T-helper 1 cell treated with Interleukin-12 subunit alpha and Interleukin-12 subunit beta and Interleukin-4 antibody, amounts not matched to agents 30 μg/mL and 1 μg/mL, for 36 hours (primary cell): ENCODE measurements around the gene DCP1B.

Experiments
- H3K27ac Mint-ChIP-seq: one replicate; pipeline ENCODE4 v1.8.0; 2021; ENCODE audit warnings: mild to moderate bottlenecking, mixed read lengths
- H3K27me3 Mint-ChIP-seq: one replicate; pipeline ENCODE4 v1.8.0; 2021; ENCODE audit warnings: low read depth, mixed read lengths
- H3K36me3 Mint-ChIP-seq: one replicate; pipeline ENCODE4 v1.8.0; 2021; ENCODE audit warnings: low read depth, mixed read lengths
- H3K4me1 Mint-ChIP-seq: one replicate; pipeline ENCODE4 v1.8.0; 2021; ENCODE audit warnings: low read depth, mixed read lengths
- H3K4me3 Mint-ChIP-seq: one replicate; pipeline ENCODE4 v1.8.0; 2021; ENCODE audit warnings: mild to moderate bottlenecking, moderate library complexity, mixed read lengths
- H3K9me3 Mint-ChIP-seq: one replicate; pipeline ENCODE4 v1.8.0; 2021; ENCODE audit warnings: mixed read lengths

The DCP1B gene

GRCh38 chr12:2032506-2032905 lies 28.2 kb upstream of the DCP1B start:
- no peak overlapping the region for H3K27ac Mint-ChIP-seq
- peaks cover 1% of the 10 kb centered on the region for H3K36me3 Mint-ChIP-seq
- H3K4me1 Mint-ChIP-seq, result peaks cover 8% of the 10 kb centered on the region
- peaks cover 45% of the 10 kb centered on the region for H3K27me3 Mint-ChIP-seq
- H3K9me3 Mint-ChIP-seq, result no peaks in the 10 kb centered on the region
- H3K4me3 Mint-ChIP-seq, result no peak overlapping the region

DNA sequence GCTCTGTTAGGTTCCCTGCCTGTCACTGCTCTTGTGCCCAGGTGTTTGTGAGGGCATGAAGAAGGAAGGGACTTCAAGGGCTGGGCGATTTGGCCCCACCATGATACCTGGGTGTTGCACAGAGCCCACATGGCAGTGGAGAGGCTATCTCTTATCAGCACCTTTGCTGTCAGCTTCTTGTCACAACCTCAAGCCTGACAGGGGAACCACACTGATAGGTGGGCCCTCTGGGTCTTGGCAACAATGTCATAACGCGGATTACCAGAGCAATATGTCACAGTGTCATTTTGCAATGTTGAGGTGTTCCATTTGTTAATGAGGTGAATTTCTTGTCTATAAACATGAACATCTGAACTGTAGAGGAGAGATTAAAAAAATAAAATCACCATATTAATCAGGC lies 25.6 kb upstream of the DCP1B start:
- no peak overlapping the region for H3K27ac Mint-ChIP-seq
- H3K9me3 Mint-ChIP-seq, result no peaks in the 10 kb centered on the region
- peaks cover 4% of the 10 kb centered on the region for H3K4me1 Mint-ChIP-seq
- H3K27me3 Mint-ChIP-seq, result peaks cover 27% of the 10 kb centered on the region
- no peak overlapping the region for H3K4me3 Mint-ChIP-seq
- H3K36me3 Mint-ChIP-seq, result peaks cover 1% of the 10 kb centered on the region

DNA sequence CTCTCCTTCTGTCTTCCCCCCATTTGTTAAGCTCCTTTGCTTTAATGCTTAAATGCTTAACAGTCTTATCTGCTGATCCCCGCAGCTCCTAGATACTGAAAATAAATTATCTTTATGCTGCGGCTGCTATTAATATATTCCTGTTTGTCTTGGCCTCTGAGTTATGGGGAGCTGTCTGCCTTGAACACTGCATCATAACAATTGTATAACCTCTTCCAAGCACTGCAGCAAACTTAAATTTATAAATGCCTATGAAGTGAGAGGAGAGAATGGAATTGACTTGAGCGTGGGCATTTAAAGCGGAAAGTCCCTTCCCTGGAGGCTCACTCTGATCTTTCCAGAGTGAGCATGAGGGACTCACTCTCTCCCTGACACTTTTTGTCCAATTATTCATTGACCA lies 23.1 kb upstream of the DCP1B start:
- no peaks in the 10 kb centered on the region for H3K36me3 Mint-ChIP-seq
- no peaks in the 10 kb centered on the region for H3K4me1 Mint-ChIP-seq
- peaks cover 19% of the 10 kb centered on the region for H3K27me3 Mint-ChIP-seq
- H3K4me3 Mint-ChIP-seq, result no peak overlapping the region
- no peak overlapping the region for H3K27ac Mint-ChIP-seq
- H3K9me3 Mint-ChIP-seq, result no peaks in the 10 kb centered on the region

DNA sequence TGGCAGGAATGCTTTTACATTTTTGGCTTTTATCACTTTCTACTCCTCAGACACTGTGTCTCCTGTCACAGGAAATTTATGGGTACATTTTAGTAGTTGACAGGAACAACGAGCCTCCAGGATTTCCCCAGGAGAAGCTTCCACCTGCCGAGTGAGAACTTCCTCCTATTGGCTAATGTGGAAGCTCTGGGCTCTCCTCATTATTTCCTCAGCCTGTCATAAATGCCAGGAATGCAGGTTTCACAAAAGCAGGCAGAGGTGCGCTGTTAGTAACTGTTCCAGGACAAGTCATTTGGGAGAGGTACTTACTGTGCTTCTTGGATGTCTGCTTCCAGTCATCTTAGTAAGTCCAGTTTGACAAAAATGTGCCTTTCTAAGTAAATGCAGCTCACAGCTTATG lies 19.1 kb upstream of the DCP1B start:
- H3K9me3 Mint-ChIP-seq, result no peaks in the 10 kb centered on the region
- H3K36me3 Mint-ChIP-seq, result no peaks in the 10 kb centered on the region
- H3K4me1 Mint-ChIP-seq, result no peaks in the 10 kb centered on the region
- H3K4me3 Mint-ChIP-seq, result no peak overlapping the region
- H3K27ac Mint-ChIP-seq, result no peak overlapping the region
- peaks cover 36% of the 10 kb centered on the region for H3K27me3 Mint-ChIP-seq

DNA sequence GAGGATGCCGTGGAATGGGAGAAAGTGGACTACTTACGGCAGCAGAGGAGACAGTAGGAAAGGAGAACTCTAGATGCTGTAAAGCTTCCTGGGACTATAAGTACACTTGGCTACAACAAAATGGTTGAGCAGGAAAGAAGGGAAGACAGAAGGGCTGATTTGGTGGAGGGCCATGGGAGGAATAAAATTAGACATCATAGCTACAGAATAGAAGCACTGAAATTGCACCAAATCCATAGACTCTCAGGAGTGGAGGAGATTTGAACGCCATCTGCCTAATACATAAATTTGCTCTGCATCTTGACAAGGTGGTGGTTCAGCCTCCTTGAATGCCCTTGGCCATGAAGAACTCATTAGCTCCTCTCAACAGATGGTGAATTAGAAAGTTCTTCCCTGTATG lies 16.3 kb upstream of the DCP1B start:
- Mint-ChIP-seq H3K4me3 (no peak overlapping the region), H3K9me3 (no peaks in the 10 kb centered on the region), H3K4me1 (no peaks in the 10 kb centered on the region), H3K27me3 (peaks cover 42% of the 10 kb centered on the region), H3K27ac (no peak overlapping the region), H3K36me3 (no peaks in the 10 kb centered on the region)

GRCh38 chr12:2019126-2019525 lies 14.9 kb upstream of the DCP1B start:
- no peak overlapping the region for H3K4me3 Mint-ChIP-seq
- H3K27ac Mint-ChIP-seq, result no peak overlapping the region
- no peaks in the 10 kb centered on the region for H3K9me3 Mint-ChIP-seq
- no peaks in the 10 kb centered on the region for H3K36me3 Mint-ChIP-seq
- H3K4me1 Mint-ChIP-seq, result no peaks in the 10 kb centered on the region
- peaks cover 34% of the 10 kb centered on the region for H3K27me3 Mint-ChIP-seq

- H3K27me3 Mint-ChIP-seq, result peaks cover 34% of the 10 kb centered on the region
- H3K4me3 Mint-ChIP-seq, result no peak overlapping the region
- no peaks in the 10 kb centered on the region for H3K36me3 Mint-ChIP-seq
- H3K27ac Mint-ChIP-seq, result no peak overlapping the region
- no peaks in the 10 kb centered on the region for H3K9me3 Mint-ChIP-seq
- H3K4me1 Mint-ChIP-seq, result no peaks in the 10 kb centered on the region
Observed at GRCh38 chr12:2018391-2018790, 14.1 kb upstream of the DCP1B start.

DNA sequence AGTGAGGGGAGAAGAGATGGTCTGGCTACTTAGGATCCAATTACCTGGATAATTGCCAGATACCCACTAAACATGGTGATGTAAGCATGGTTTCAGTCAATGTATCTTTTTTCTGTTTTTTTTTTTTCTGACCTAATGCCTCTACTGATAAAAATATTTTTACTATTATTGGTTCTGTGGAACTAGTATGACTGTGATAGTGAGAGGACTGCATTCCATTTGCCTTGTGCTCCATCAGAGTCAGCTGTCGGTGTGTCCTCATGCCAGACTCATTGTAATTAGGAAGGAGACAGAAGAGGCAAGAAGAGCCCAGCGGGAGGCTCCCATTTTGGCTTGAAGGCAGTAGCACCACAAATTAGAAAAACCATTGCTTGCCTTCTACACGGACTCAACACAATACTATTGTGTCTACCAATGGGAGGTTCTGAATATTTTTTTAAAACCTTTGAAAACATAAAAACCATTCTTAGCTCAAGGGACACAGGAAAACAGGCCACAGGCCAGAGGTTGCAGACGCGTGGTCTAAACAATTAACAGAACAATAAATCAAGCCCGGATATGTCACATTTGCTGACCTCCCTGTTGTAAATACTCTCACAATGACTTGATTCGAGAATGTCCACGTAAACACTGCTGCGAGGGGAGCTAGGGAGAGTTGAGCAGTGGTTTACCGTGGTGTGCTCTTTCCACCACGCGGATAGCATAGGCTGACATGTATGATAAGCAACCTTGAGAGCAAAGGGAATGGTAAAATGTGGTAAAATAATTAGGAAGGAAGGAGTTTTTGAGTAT lies 13.5 kb upstream of the DCP1B start:
- no peak overlapping the region for H3K4me3 Mint-ChIP-seq
- no peak overlapping the region for H3K27ac Mint-ChIP-seq
- H3K36me3 Mint-ChIP-seq, result no peaks in the 10 kb centered on the region
- no peaks in the 10 kb centered on the region for H3K9me3 Mint-ChIP-seq
- H3K27me3 Mint-ChIP-seq, result peaks cover 34% of the 10 kb centered on the region
- no peaks in the 10 kb centered on the region for H3K4me1 Mint-ChIP-seq

DNA sequence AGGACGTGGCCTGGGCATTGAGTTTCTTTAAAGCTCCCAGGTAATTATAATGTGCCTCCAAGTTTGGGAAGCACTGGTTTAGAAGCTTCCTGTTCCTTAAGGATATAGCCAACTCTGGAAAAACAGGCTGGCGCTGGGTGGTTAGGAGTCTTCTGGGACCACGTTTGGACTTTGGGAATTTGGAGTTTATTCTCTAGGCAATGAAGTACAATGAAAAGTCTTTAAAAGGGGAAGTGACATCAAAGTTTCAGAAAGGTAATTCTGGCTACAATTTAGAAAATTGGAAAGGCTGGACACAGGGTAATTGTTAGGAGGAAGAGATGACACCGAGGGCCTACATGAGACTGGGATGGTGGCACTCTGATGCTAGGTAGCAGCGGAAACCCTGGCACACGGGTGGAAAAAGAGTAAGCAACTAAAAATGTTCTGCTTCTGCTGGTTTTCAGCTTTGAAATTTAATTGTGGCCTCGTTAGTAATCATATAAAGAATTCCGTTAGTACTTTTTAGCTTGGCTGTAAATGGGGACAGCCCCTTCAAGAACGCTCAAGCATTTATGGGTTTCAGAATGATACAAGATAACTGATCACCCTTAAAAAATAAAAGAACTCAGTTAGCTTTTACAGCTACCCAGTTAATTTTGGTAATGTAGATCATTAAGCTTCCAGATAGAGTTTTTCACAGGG lies 12.7 kb upstream of the DCP1B start:
- peaks cover 31% of the 10 kb centered on the region for H3K27me3 Mint-ChIP-seq
- no peak overlapping the region for H3K4me3 Mint-ChIP-seq
- no peaks in the 10 kb centered on the region for H3K36me3 Mint-ChIP-seq
- no peaks in the 10 kb centered on the region for H3K9me3 Mint-ChIP-seq
- no peak overlapping the region for H3K27ac Mint-ChIP-seq
- no peaks in the 10 kb centered on the region for H3K4me1 Mint-ChIP-seq

GRCh38 chr12:2014231-2014630 lies 10.0 kb upstream of the DCP1B start:
- H3K4me1 Mint-ChIP-seq, result no peaks in the 10 kb centered on the region
- H3K27me3 Mint-ChIP-seq, result peaks cover 28% of the 10 kb centered on the region
- H3K4me3 Mint-ChIP-seq, result no peak overlapping the region
- no peaks in the 10 kb centered on the region for H3K9me3 Mint-ChIP-seq
- H3K27ac Mint-ChIP-seq, result no peak overlapping the region
- H3K36me3 Mint-ChIP-seq, result no peaks in the 10 kb centered on the region

DNA sequence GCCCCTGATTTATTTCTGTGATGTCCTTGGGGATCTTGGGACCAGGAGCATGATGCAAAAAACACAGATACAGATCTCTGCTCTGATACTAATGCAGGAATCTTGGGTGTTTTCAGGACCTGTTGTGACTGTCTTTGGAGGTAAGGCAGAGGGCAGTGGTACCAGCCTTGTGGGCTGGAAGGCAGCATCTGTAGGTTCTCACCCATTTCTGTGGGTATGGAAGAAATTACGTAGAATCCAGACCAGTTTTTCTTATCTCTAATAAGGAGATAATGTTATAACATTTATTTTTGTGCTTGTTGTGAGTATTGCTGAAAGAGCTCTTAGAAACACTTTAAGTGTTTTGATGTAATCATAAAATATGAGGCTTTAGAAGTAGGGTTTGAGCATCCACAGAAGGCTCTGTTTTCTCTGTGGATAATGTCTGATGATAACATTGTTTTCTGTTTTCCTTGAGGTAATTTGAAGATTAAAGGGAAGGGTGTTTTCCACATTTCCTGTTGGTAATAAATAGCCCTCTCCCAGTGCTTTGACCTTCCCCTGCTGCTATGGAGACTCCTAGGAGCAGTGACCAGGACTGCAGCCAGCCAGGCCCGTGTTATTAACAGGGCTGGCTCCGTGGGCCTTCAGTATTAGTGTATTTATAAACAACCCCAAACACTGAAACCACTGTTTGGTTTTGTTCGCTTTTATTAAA lies 9.4 kb upstream of the DCP1B start:
- H3K4me1 Mint-ChIP-seq, result no peaks in the 10 kb centered on the region
- no peak overlapping the region for H3K27ac Mint-ChIP-seq
- H3K4me3 Mint-ChIP-seq, result no peak overlapping the region
- H3K36me3 Mint-ChIP-seq, result no peaks in the 10 kb centered on the region
- peaks cover 24% of the 10 kb centered on the region for H3K27me3 Mint-ChIP-seq
- H3K9me3 Mint-ChIP-seq, result no peaks in the 10 kb centered on the region

DNA sequence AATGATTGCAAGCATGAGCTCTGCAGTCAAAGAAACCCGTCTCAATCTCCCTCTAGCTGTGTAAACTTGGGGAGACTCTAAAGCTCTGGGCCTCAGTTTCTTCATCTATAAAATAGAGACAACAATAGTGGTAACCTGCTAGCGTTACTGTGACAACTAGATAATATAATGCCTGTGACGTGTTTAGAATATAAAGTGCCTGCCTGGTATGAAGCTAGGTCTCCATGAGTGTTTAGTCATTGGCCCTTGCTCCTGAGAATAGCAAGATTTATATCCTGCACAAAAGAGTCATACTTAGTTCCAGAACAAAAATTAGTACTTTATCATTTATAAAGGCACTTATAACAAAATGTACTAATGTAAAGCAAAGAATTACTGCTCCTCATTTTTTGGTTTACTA lies 8.8 kb upstream of the DCP1B start:
- H3K9me3 Mint-ChIP-seq, result no peaks in the 10 kb centered on the region
- no peak overlapping the region for H3K27ac Mint-ChIP-seq
- H3K4me1 Mint-ChIP-seq, result no peaks in the 10 kb centered on the region
- H3K4me3 Mint-ChIP-seq, result no peak overlapping the region
- peaks cover 19% of the 10 kb centered on the region for H3K27me3 Mint-ChIP-seq
- H3K36me3 Mint-ChIP-seq, result no peaks in the 10 kb centered on the region

GRCh38 chr12:2011643-2012607 lies 7.7 kb upstream of the DCP1B start:
- Mint-ChIP-seq H3K27ac (no peak overlapping the region), H3K4me1 (no peaks in the 10 kb centered on the region), H3K4me3 (no peak overlapping the region), H3K27me3 (peaks cover 24% of the 10 kb centered on the region), H3K36me3 (no peaks in the 10 kb centered on the region), H3K9me3 (no peaks in the 10 kb centered on the region)

DNA sequence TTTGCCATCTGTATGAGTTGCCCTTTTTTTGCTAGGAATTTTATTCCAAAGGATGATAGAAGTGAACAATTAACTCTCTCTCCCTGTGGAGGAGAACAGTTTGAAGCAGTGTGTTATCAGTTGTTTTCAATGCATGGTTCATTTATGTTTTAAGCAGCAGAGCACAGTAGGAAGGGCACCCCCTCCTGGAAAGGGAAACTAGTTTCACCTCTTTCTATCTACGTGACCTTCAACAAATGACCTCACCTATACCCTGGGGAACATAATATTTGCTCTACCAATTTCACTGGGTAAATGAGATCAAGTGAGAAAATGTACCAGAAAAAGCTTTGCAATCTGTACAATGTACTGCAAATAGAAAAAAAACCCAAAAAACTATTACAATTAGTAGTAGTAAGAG lies 5.4 kb upstream of the DCP1B start:
- no peaks in the 10 kb centered on the region for H3K9me3 Mint-ChIP-seq
- H3K36me3 Mint-ChIP-seq, result peaks cover under 1% of the 10 kb centered on the region
- H3K27me3 Mint-ChIP-seq, result peaks cover 20% of the 10 kb centered on the region
- no peak overlapping the region for H3K27ac Mint-ChIP-seq
- H3K4me3 Mint-ChIP-seq, result no peak overlapping the region
- peaks cover 3% of the 10 kb centered on the region for H3K4me1 Mint-ChIP-seq
